Skeletal muscle tissue (tissue), 4 donors: ENCODE data around the gene CSTPP1. TPM values are rescaled to one million over a fixed set of nuclear protein-coding genes. Genes with fewer than 3 reads are reported as not detected.
"Not testable (repeated sequence)": the region's sequence is repeated elsewhere in the genome, so short reads cannot be mapped to it uniquely, and the experiment has no call there.

Source experiments
- H3K27ac ChIP-seq: one replicate; pipeline ENCODE4 v1.7.0; 2013; ENCODE audit warnings: mild to moderate bottlenecking, low read depth, low read length, inconsistent platforms
- H3K27me3 ChIP-seq, 3 donors: one replicate each; pipeline ENCODE4 v1.7.0; 2013; ENCODE audit warnings: low read length in 3 of 3; ENCODE audit not compliant: control insufficient read depth in 3 of 3, insufficient read depth in 3 of 3
- H3K36me3 ChIP-seq, 3 donors: one replicate each; pipeline ENCODE4 v1.7.0; 2013; ENCODE audit warnings: low read length in 3 of 3; ENCODE audit not compliant: control insufficient read depth in 3 of 3, insufficient read depth in 3 of 3
- H3K4me1 ChIP-seq, 3 donors: one replicate each; pipeline ENCODE4 v1.7.0; 2013; ENCODE audit warnings: low read length in 3 of 3, mild to moderate bottlenecking in 3 of 3; ENCODE audit not compliant: control insufficient read depth in 3 of 3, insufficient read depth in 3 of 3
- H3K4me3 ChIP-seq, 3 donors: one replicate each; pipeline ENCODE4 v1.7.0; 2013; ENCODE audit warnings: low read length in 3 of 3
- H3K9ac ChIP-seq, 3 donors: one replicate each; pipeline ENCODE4 v1.7.0; 2013; ENCODE audit warnings: low read length in 3 of 3, mild to moderate bottlenecking in 3 of 3, moderate library complexity in 2 of 3, low read depth in 1 of 3
- H3K9me3 ChIP-seq, 3 donors: one replicate each; pipeline ENCODE4 v1.7.0; 2013; ENCODE audit warnings: low read length in 3 of 3; ENCODE audit not compliant: control insufficient read depth in 3 of 3
- total RNA-seq: library from RNA; depleted of rRNA; stranded (reverse); fragments of >200 nt; gene quantifications from one replicate; pipeline ENCODE4 v1.2.3, GENCODE V29; 2014
- donor health status: Osteomylitis.

The CSTPP1 gene
- total RNA-seq, 1 donor from 2014 or later = 16.7 TPM

- H3K27me3 ChIP-seq = no peaks in the 10 kb centered on the region
- H3K4me1 ChIP-seq = peaks cover 0 to 2% (median 0%) of the 10 kb centered on the region in 3 donors
- no peaks in the 10 kb centered on the region for H3K36me3 ChIP-seq
- H3K4me3 ChIP-seq = no peak overlapping the region
- no peak overlapping the region for H3K9ac ChIP-seq
- no peaks in the 10 kb centered on the region for H3K9me3 ChIP-seq
- no peak overlapping the region for H3K27ac ChIP-seq
Measured at GRCh38 chr11:47109727-47110246, 173.2 kb downstream of the CSTPP1 start.

GRCh38 chr11:47111318-47111804 lies 174.8 kb downstream of the CSTPP1 start:
- H3K9me3 ChIP-seq = no peaks in the 10 kb centered on the region
- H3K36me3 ChIP-seq = no peaks in the 10 kb centered on the region
- H3K27me3 ChIP-seq = no peaks in the 10 kb centered on the region
- peaks cover 0 to 2% (median 0%) of the 10 kb centered on the region in 3 donors for H3K4me1 ChIP-seq
- H3K4me3 ChIP-seq = no peak overlapping the region
- no peak overlapping the region for H3K27ac ChIP-seq
- no peak overlapping the region for H3K9ac ChIP-seq

GRCh38 chr11:47112941-47113340 lies 176.4 kb downstream of the CSTPP1 start:
- H3K27ac ChIP-seq, H3K27me3 ChIP-seq, H3K36me3 ChIP-seq, H3K4me3 ChIP-seq, H3K4me1 ChIP-seq, H3K9me3 ChIP-seq, H3K9ac ChIP-seq: not testable (repeated sequence)

GRCh38 chr11:47118958-47119688 lies 182.6 kb downstream of the CSTPP1 start:
- not testable (repeated sequence) for H3K27me3 ChIP-seq, H3K4me1 ChIP-seq, H3K9me3 ChIP-seq, H3K4me3 ChIP-seq, H3K27ac ChIP-seq, H3K9ac ChIP-seq, H3K36me3 ChIP-seq

GRCh38 chr11:47121056-47121455 lies 184.5 kb downstream of the CSTPP1 start:
- Histone ChIP-seq H3K27ac (no peak overlapping the region), H3K9ac (no peak overlapping the region), H3K9me3 (no peaks in the 10 kb centered on the region), H3K4me1 (no peaks in the 10 kb centered on the region), H3K36me3 (no peaks in the 10 kb centered on the region), H3K27me3 (no peaks in the 10 kb centered on the region), H3K4me3 (no peak overlapping the region)

GRCh38 chr11:47121731-47122130 lies 185.2 kb downstream of the CSTPP1 start:
- Histone ChIP-seq H3K27me3 (no peaks in the 10 kb centered on the region), H3K4me3 (no peak overlapping the region), H3K27ac (no peak overlapping the region), H3K36me3 (no peaks in the 10 kb centered on the region), H3K9ac (no peak overlapping the region), H3K4me1 (no peaks in the 10 kb centered on the region), H3K9me3 (no peaks in the 10 kb centered on the region)

- Histone ChIP-seq H3K27me3 (no peaks in the 10 kb centered on the region), H3K9ac (no peak overlapping the region), H3K27ac (no peak overlapping the region), H3K9me3 (no peaks in the 10 kb centered on the region), H3K4me3 (no peak overlapping the region), H3K4me1 (no peaks in the 10 kb centered on the region), H3K36me3 (no peaks in the 10 kb centered on the region)
Measured at GRCh38 chr11:47123094-47123493, 186.5 kb downstream of the CSTPP1 start.

GRCh38 chr11:47124675-47125074 lies 188.1 kb downstream of the CSTPP1 start:
- Histone ChIP-seq H3K27ac (no peak overlapping the region), H3K4me3 (no peak overlapping the region), H3K4me1 (no peaks in the 10 kb centered on the region), H3K9ac (no peak overlapping the region), H3K27me3 (no peaks in the 10 kb centered on the region), H3K9me3 (no peaks in the 10 kb centered on the region), H3K36me3 (no peaks in the 10 kb centered on the region)

- Histone ChIP-seq H3K9me3 (no peaks in the 10 kb centered on the region), H3K9ac (no peak overlapping the region), H3K4me3 (no peak overlapping the region)
Measured at GRCh38 chr11:47125083-47125482, 188.5 kb downstream of the CSTPP1 start.

GRCh38 chr11:47127213-47127612 lies 190.7 kb downstream of the CSTPP1 start:
- no peak overlapping the region for H3K9ac ChIP-seq
- H3K27ac ChIP-seq = no peak overlapping the region
- H3K36me3 ChIP-seq = no peaks in the 10 kb centered on the region
- no peaks in the 10 kb centered on the region for H3K27me3 ChIP-seq
- H3K4me1 ChIP-seq = no peaks in the 10 kb centered on the region
- H3K4me3 ChIP-seq = no peak overlapping the region
- no peaks in the 10 kb centered on the region for H3K9me3 ChIP-seq

More at GRCh38 chr11:47125083-47125482, 188.5 kb downstream of the CSTPP1 start:
- Histone ChIP-seq H3K4me1 (no peaks in the 10 kb centered on the region), H3K27ac (no peak overlapping the region), H3K36me3 (no peaks in the 10 kb centered on the region), H3K27me3 (no peaks in the 10 kb centered on the region)
